Fibroblast of lung (primary cell): ENCODE measurements around the gene SP6. TPM values are rescaled to one million over a fixed set of nuclear protein-coding genes. Genes with fewer than 3 reads are reported as not detected.

ENCODE experiments used
- DNase-seq, 2 donors: peaks; one replicate each; pipeline versions ENCODE4 v3.0.0 to v3.0.0-alpha.2; 2010; ENCODE audit warnings: low read depth in 2 of 2
- H2AFZ ChIP-seq: 2 replicates; pipeline ENCODE4 v1.5.1; 2012; ENCODE audit warnings: low read length, control low read depth, inconsistent platforms
- H3K27ac ChIP-seq: 2 replicates; pipeline ENCODE4 v1.5.1; 2011; ENCODE audit warnings: low read length, control low read depth; ENCODE audit not compliant: insufficient read depth
- H3K27me3 ChIP-seq: 2 replicates; pipeline ENCODE4 v1.5.1; 2011; ENCODE audit warnings: mild to moderate bottlenecking, low read length; ENCODE audit not compliant: control insufficient read depth, insufficient read depth
- H3K36me3 ChIP-seq: 2 replicates; pipeline ENCODE4 v1.5.1; 2011; ENCODE audit warnings: low read length; ENCODE audit not compliant: control insufficient read depth, insufficient read depth
- H3K4me1 ChIP-seq: 2 replicates; pipeline ENCODE4 v1.5.1; 2011; ENCODE audit warnings: low read length; ENCODE audit not compliant: control insufficient read depth, insufficient read depth; ENCODE audit errors: extremely low read depth
- H3K4me2 ChIP-seq: 2 replicates; pipeline ENCODE4 v1.5.1; 2011; ENCODE audit warnings: low read length, control low read depth; ENCODE audit not compliant: insufficient read depth; ENCODE audit errors: extremely low read depth
- H3K4me3 ChIP-seq, 4 experiments: fragments of 200-600 bp in 1 of 4; sonication (generic) in 1 of 4; replicated peaks in 1 of 4; 2 replicates each; pipeline ENCODE4 v1.5.1; 2011 to 2016; ENCODE audit warnings: low read length in 4 of 4, low read depth in 3 of 4, mild to moderate bottlenecking in 3 of 4, control low read depth in 2 of 4, inconsistent platforms in 1 of 4, mixed read lengths in 1 of 4; ENCODE audit not compliant: insufficient read depth in 1 of 4; ENCODE audit errors: control extremely low read depth in 1 of 4
- H3K79me2 ChIP-seq: 2 replicates; pipeline ENCODE4 v1.5.1; 2012; ENCODE audit warnings: mild to moderate bottlenecking, low read length, inconsistent platforms; ENCODE audit not compliant: control insufficient read depth, insufficient read depth
- H3K9ac ChIP-seq: 2 replicates; pipeline ENCODE4 v1.5.1; 2011; ENCODE audit warnings: mild to moderate bottlenecking, low read length, control low read depth; ENCODE audit not compliant: insufficient read depth
- H3K9me3 ChIP-seq: 2 replicates; pipeline ENCODE4 v1.5.1; 2012; ENCODE audit warnings: low read depth, low read length; ENCODE audit not compliant: control insufficient read depth, insufficient read depth
- H4K20me1 ChIP-seq: 2 replicates; pipeline ENCODE4 v1.5.1; 2011; ENCODE audit warnings: low read length; ENCODE audit not compliant: control insufficient read depth, insufficient read depth; ENCODE audit errors: extremely low read depth
- EZH2 ChIP-seq: IDR thresholded peaks from 2 replicates; pipeline ENCODE4 v1.5.1; 2012; ENCODE audit warnings: low read length, control low read depth, mild to moderate bottlenecking; ENCODE audit errors: missing control alignments
- polyA plus RNA-seq, 2 donors: library from polyadenylated mRNA; depleted of rRNA in 1 of 2; stranded (reverse) in 1 of 2; unstranded in 1 of 2; fragments of >200 nt; gene quantifications; 2 replicates each; pipeline ENCODE4 v1.2.1, GENCODE V29; 2011 to 2012; ENCODE audit warnings: missing spikeins in 1 of 2
- total RNA-seq: library from RNA; depleted of rRNA; stranded (reverse); fragments of >200 nt; gene quantifications from 2 replicates; pipeline ENCODE4 v1.2.1, GENCODE V29; 2014
- TF ChIP-seq, protein P1 (sequence below), 2 donors: IDR thresholded peaks in 1 of 2; conservative IDR thresholded peaks in 1 of 2; 1 replicate in 1 of 2; 2 replicates in 1 of 2; pipeline ENCODE4 v1.5.1; 2011 to 2012; ENCODE audit warnings: low read length in 2 of 2, control low read depth in 1 of 2, inconsistent platforms in 1 of 2, low read depth in 1 of 2, mild to moderate bottlenecking in 1 of 2

SP6 gene
- total and polyA plus RNA-seq, 2 donors (not counting 1 experiment from before 2014, with no cell fraction given): under 0.01 to 0.07 TPM

DNA sequence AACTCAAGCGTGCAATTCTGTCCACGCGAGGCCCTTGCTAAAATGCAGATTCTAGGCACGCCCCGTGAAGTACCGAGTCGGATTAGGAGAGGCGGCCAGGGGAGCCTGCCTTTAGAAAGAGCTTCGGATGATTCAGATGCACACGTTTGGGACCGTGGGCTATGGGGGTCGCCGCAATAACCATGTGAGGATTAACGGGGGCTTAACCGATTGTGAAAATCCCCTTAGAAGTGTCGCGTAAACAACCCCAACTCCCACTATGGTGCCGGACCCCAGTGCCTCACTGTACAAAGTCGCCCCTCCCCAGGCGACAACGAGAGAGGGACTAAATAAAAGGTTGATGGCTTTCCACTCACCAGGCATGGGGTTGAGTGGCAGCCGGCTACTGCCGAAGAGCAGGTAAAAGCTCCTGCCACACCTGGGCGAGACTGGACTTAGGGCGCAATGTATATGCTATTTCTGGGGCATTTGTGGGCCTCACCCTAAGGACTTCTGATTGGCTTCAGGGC, 44.4 kb upstream of the SP6 start:
- TF ChIP-seq EZH2: no peak
- TF ChIP-seq, protein P1, sequence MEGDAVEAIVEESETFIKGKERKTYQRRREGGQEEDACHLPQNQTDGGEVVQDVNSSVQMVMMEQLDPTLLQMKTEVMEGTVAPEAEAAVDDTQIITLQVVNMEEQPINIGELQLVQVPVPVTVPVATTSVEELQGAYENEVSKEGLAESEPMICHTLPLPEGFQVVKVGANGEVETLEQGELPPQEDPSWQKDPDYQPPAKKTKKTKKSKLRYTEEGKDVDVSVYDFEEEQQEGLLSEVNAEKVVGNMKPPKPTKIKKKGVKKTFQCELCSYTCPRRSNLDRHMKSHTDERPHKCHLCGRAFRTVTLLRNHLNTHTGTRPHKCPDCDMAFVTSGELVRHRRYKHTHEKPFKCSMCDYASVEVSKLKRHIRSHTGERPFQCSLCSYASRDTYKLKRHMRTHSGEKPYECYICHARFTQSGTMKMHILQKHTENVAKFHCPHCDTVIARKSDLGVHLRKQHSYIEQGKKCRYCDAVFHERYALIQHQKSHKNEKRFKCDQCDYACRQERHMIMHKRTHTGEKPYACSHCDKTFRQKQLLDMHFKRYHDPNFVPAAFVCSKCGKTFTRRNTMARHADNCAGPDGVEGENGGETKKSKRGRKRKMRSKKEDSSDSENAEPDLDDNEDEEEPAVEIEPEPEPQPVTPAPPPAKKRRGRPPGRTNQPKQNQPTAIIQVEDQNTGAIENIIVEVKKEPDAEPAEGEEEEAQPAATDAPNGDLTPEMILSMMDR (conservative IDR thresholded peaks at IDR 0.05 in 1 of 2, IDR thresholded peaks at IDR 0.05 in 1 of 2; ENCODE audit: low read depth in 1 of 2, low read length in 2 of 2): no peak
- peak in 1 of 2 donors; percentile 28 for DNase-seq
- peak overlapping the region; percentile 85 for H2AFZ ChIP-seq
- H3K27ac ChIP-seq: peak overlapping the region; percentile 75
- peak overlapping the region; percentile 71 to 90 (median 77) for H3K4me3 ChIP-seq
- H3K4me2 ChIP-seq: peak overlapping the region; percentile 73
- peaks cover 3% of the 10 kb centered on the region for H3K79me2 ChIP-seq
- peaks cover 1% of the 10 kb centered on the region for H3K36me3 ChIP-seq
- H3K4me1 ChIP-seq: peaks cover 4% of the 10 kb centered on the region
- no peaks in the 10 kb centered on the region for H3K27me3 ChIP-seq
- H4K20me1 ChIP-seq: no peaks in the 10 kb centered on the region
- H3K9ac ChIP-seq: peak overlapping the region; percentile 61
- no peaks in the 10 kb centered on the region for H3K9me3 ChIP-seq

DNA sequence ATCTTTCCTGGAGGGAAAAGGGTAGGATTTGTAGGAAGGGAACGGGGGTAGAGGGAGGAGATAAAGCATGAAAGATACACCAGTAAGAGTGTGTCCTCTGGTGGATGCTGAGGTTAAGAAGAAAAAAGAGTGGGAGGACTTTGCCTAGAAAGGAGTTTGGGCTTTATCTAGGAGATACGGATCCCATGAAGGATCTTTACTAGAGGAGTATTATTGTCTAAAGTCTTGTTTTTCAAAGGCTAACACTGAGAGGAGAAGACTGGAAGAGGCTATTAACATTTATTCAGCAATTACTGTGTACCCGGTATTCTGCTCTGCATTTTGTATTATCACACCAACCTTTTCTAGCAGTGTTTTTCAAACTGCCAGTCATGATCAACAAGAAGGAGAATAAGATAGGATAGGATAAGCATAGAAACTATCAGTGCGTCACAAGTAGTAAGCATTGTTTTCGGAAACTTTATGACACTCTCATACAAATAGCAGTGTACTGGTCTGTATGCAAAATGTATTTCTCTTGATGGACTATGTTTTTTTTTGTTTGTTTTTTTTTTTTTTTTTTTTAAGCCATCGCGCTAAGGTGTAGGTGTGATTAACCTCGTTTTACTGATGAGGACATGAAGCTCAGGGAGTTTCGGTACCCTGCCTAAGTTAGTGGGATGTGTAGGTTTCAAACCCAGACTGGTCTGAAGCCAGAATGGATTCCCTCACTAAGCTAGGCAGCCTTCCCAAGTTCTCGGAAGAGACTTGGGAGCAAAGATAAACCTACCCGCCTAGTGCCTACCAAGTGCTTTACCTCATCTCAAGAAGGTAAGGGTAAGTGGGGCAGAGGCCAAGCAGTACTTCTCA, 43.8 kb upstream of the SP6 start:
- peak overlapping the region; percentile 85 for H2AFZ ChIP-seq
- peak overlapping the region; percentile 71 to 90 (median 77) for H3K4me3 ChIP-seq
- H4K20me1 ChIP-seq: no peaks in the 10 kb centered on the region
- H3K4me2 ChIP-seq: peak overlapping the region; percentile 73
- H3K9me3 ChIP-seq: no peaks in the 10 kb centered on the region
- peak overlapping the region; percentile 61 for H3K9ac ChIP-seq
- peaks cover 3% of the 10 kb centered on the region for H3K79me2 ChIP-seq
- H3K27ac ChIP-seq: peak overlapping the region; percentile 75
- no peaks in the 10 kb centered on the region for H3K27me3 ChIP-seq
- no peaks in the 10 kb centered on the region for H3K36me3 ChIP-seq
- H3K4me1 ChIP-seq: peaks cover 4% of the 10 kb centered on the region
- TF ChIP-seq, protein P1 (conservative IDR thresholded peaks at IDR 0.05 in 1 of 2, IDR thresholded peaks at IDR 0.05 in 1 of 2; ENCODE audit: low read depth in 1 of 2, low read length in 2 of 2): no peak
- no peak for TF ChIP-seq EZH2
- DNase-seq: peak in 1 of 2 donors; percentile 34

DNA sequence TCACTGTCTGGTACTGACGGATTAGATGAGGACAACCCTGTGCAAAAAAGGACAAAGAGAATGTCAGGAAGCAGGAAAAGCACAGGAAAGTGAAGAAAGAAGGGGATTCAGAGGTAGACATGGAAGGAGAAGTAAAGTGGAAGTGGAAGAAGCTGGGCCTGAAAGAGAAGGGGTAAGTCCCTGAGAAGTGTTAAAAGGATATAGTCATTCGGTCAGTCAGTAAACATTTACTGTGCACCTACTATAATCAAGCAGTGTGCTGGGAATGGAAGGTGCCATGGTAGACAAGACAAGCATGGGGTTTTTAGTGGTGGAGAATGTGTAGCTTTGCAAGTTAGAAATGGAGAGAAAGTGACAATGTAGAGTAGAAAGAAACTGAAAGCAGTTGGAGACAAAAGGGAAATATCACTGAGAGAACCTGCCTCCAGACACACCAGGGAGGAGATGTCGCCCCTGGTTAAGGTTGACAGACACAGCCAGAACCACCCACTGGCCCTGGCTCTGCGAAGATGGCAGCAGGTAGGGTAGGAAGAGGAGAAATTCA, 40.7 kb upstream of the SP6 start:
- Histone ChIP-seq H3K79me2 (peaks cover 1% of the 10 kb centered on the region), H3K27me3 (no peaks in the 10 kb centered on the region), H2AFZ (no peak overlapping the region), H3K4me3 (no peak overlapping the region), H3K9ac (no peak overlapping the region), H4K20me1 (no peaks in the 10 kb centered on the region), H3K4me2 (no peak overlapping the region), H3K36me3 (no peaks in the 10 kb centered on the region), H3K4me1 (peaks cover 4% of the 10 kb centered on the region), H3K9me3 (no peaks in the 10 kb centered on the region), H3K27ac (no peak overlapping the region)
- no peak for DNase-seq
- TF ChIP-seq, protein P1 (conservative IDR thresholded peaks at IDR 0.05 in 1 of 2, IDR thresholded peaks at IDR 0.05 in 1 of 2; ENCODE audit: low read depth in 1 of 2, low read length in 2 of 2): no peak
- no peak for TF ChIP-seq EZH2
